C4-2B (cell line): Measurements from ENCODE around the gene PCNX3.
A peak's percentile ranks its signal among the peaks of the same experiment; 100 is the strongest.

ENCODE experiments used
- H3K27ac ChIP-seq: fragments of 450-650 bp; 2 replicates; pipeline ENCODE4 v1.5.1; 2017
- CTCF ChIP-seq: fragments of 450-650 bp; conservative IDR thresholded peaks from 2 replicates; pipeline ENCODE4 v1.5.1; 2017; ENCODE audit warnings: mild to moderate bottlenecking
- ZFX ChIP-seq: fragments of 450-650 bp; IDR thresholded peaks from 2 replicates; pipeline ENCODE4 v1.6.1; 2017

Gene PCNX3

GRCh38 chr11:65615229-65615949, at the start of gene PCNX3:
PCNX3 (plus strand) TSS chr11:65615776; CDS start chr11:65616312, 536 bp downstream.
- no peak for TF ChIP-seq CTCF
- no peak for TF ChIP-seq ZFX
- peak within 1 kb of the TSS; percentile 94 for H3K27ac ChIP-seq

- TF ChIP-seq ZFX (peak; percentile 67; the same call in 1 of the 2 replicates), CTCF (no peak)
- peak overlapping the region; percentile 84 for H3K27ac ChIP-seq
Observed at GRCh38 chr11:65569164-65569972, 46.2 kb upstream of the PCNX3 start.

GRCh38 chr11:65569973-65570918, 45.3 kb upstream of the PCNX3 start, which contains the start of gene ZNRD2:
ZNRD2 (plus strand) TSS chr11:65570477; CDS start chr11:65570492, 15 bp downstream.
- H3K27ac ChIP-seq, result peak within 1 kb of the TSS; percentile 84
- TF ChIP-seq ZFX, result 0 out of 2 replicates have a peak, but pooled peaks have one; percentile 46
- peak; percentile 75 for TF ChIP-seq CTCF

GRCh38 chr11:65571420-65571819, 44.2 kb upstream of the PCNX3 start:
- H3K27ac ChIP-seq, result peak overlapping the region; percentile 84
- no peak for TF ChIP-seq CTCF
- no peak for TF ChIP-seq ZFX

GRCh38 chr11:65571940-65572339, 43.6 kb upstream of the PCNX3 start:
- TF ChIP-seq CTCF (peak; percentile 47), ZFX (no peak)
- peak overlapping the region; percentile 84 for H3K27ac ChIP-seq

- no peak for TF ChIP-seq CTCF
- TF ChIP-seq ZFX, result peak; percentile 84; the same call in 1 of the 2 replicates
- H3K27ac ChIP-seq, result peak within 1 kb of the TSS; percentile 84
Observed at GRCh38 chr11:65572356-65573051, 43.1 kb upstream of the PCNX3 start, which contains the start of gene FAM89B. FAM89B (plus strand) TSS chr11:65572538; CDS start chr11:65572670, 132 bp downstream.
